Astrocyte (in vitro differentiated cells and primary cell): ENCODE measurements around the gene MBNL1. TPM values are rescaled to one million over a fixed set of nuclear protein-coding genes. Genes with fewer than 3 reads are reported as not detected.
"Not testable (repeated sequence)": the region's sequence is repeated elsewhere in the genome, so short reads cannot be mapped to it uniquely, and the experiment has no call there.

Source experiments
- DNase-seq: peaks from one replicate; pipeline ENCODE4 v3.0.0-alpha.2; 2010; ENCODE audit warnings: low read depth
- FAIRE-seq: peaks from 2 replicates; lab custom pipeline; 2011; peaks lifted over from hg19 to GRCh38; lab: Jason Lieb, UNC
- H2AFZ ChIP-seq: 2 replicates; pipeline ENCODE4 v1.6.0; 2012; ENCODE audit warnings: low read depth, low read length, inconsistent platforms
- H3K27ac ChIP-seq: 2 replicates; pipeline ENCODE4 v1.5.1; 2011; ENCODE audit warnings: low read depth, low read length, inconsistent platforms
- H3K27me3 ChIP-seq: 2 replicates; pipeline ENCODE4 v1.6.0; 2011; ENCODE audit warnings: low read length, inconsistent platforms; ENCODE audit not compliant: insufficient read depth
- H3K36me3 ChIP-seq: 2 replicates; pipeline ENCODE4 v1.5.1; 2011; ENCODE audit warnings: low read length, inconsistent platforms; ENCODE audit not compliant: insufficient read depth
- H3K4me1 ChIP-seq: 2 replicates; pipeline ENCODE4 v1.5.1; 2011; ENCODE audit warnings: low read length, inconsistent platforms; ENCODE audit not compliant: insufficient read depth
- H3K4me2 ChIP-seq: 2 replicates; pipeline ENCODE4 v1.6.0; 2012; ENCODE audit warnings: low read length, inconsistent platforms
- H3K4me3 ChIP-seq: 2 replicates; pipeline ENCODE4 v1.5.1; 2011; ENCODE audit warnings: low read depth, mild to moderate bottlenecking, low read length, inconsistent platforms; ENCODE audit not compliant: insufficient read depth
- H3K79me2 ChIP-seq: 2 replicates; pipeline ENCODE4 v1.6.0; 2012; ENCODE audit warnings: mild to moderate bottlenecking, low read length, inconsistent platforms; ENCODE audit not compliant: insufficient read depth
- H3K9ac ChIP-seq: 2 replicates; pipeline ENCODE4 v1.6.0; 2012; ENCODE audit warnings: mild to moderate bottlenecking, low read length, inconsistent platforms
- H3K9me3 ChIP-seq: 2 replicates; pipeline ENCODE4 v1.5.1; 2012; ENCODE audit warnings: low read depth, mild to moderate bottlenecking, low read length, inconsistent platforms; ENCODE audit not compliant: insufficient read depth
- H4K20me1 ChIP-seq: 2 replicates; pipeline ENCODE4 v1.6.0; 2012; ENCODE audit warnings: low read length, inconsistent platforms; ENCODE audit not compliant: insufficient read depth
- H3K27ac Mint-ChIP-seq: one replicate; pipeline ENCODE4 v1.8.0; 2021; ENCODE audit warnings: mild to moderate bottlenecking, mixed read lengths; ENCODE audit not compliant: unreplicated experiment
- H3K27me3 Mint-ChIP-seq: one replicate; pipeline ENCODE4 v1.8.0; 2021; ENCODE audit warnings: low read depth, mixed read lengths; ENCODE audit not compliant: unreplicated experiment
- H3K36me3 Mint-ChIP-seq: one replicate; pipeline ENCODE4 v1.8.0; 2021; ENCODE audit warnings: low read depth, mixed read lengths; ENCODE audit not compliant: unreplicated experiment
- H3K4me1 Mint-ChIP-seq: one replicate; pipeline ENCODE4 v1.8.0; 2021; ENCODE audit warnings: low read depth, mixed read lengths; ENCODE audit not compliant: unreplicated experiment
- H3K4me3 Mint-ChIP-seq: one replicate; pipeline ENCODE4 v1.8.0; 2021; ENCODE audit warnings: mild to moderate bottlenecking, moderate library complexity, mixed read lengths; ENCODE audit not compliant: unreplicated experiment
- H3K9me3 Mint-ChIP-seq: one replicate; pipeline ENCODE4 v1.8.0; 2021; ENCODE audit warnings: mild to moderate bottlenecking, mixed read lengths; ENCODE audit not compliant: unreplicated experiment
- EZH2 ChIP-seq: IDR thresholded peaks from 2 replicates; pipeline ENCODE4 v1.6.1; 2012; ENCODE audit warnings: mild to moderate bottlenecking, low read length, inconsistent platforms; ENCODE audit not compliant: insufficient read depth
- total RNA-seq: library from RNA; stranded (reverse); gene quantifications from 2 replicates; pipeline ENCODE4 v1.2.1, GENCODE V29; 2021
- TF ChIP-seq, protein P1 (sequence below): IDR thresholded peaks from 2 replicates; pipeline ENCODE4 v1.5.1; 2011; ENCODE audit warnings: low read depth, mild to moderate bottlenecking, inconsistent platforms, low read length, moderate library complexity; ENCODE audit not compliant: insufficient read depth

MBNL1 gene
- total RNA-seq, 1 donor from 2014 or later, result 93.1 TPM

DNA sequence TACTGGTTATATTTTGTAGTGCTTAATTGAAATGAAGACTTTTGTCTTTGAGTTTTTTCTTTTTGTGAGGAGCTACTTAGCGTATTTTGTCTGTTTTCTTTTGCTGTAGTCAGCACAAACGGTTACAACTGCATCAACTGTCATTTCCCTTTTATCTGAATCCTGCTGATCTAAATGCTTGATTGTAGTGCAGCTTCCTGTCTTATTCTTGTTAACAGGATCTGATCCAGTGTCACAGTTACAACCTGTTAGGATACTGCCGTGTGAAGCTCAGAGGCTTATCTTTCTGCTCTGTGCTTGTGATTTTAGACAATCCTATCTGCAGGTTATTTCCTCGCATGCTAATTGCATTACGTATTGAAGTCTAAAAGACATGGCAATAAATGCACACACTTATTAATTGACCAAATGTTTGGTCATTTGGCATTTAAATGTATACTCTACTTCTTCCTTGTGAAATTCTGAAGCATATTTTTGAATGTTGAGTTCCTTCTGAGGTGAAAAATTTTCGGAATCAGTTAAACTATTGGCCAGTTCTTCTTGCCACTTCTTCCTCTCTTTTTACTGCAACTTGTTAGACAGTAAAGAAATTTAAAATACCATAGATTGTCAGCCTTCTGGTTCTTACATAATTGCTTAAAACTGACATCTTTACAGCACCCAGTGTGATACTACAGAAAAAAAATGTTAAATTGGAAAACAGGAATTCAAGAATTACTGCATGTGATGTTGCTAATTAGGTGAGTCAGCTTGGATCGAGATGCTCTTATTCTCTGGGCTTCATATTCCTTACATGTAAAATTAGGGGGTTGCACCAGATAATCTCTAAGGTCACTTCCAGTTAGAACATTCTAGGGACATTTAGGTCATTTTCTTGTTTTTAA, 168.2 kb downstream of the MBNL1 start:
- Mint-ChIP-seq H3K4me3 (no peak overlapping the region), H3K27me3 (no peaks in the 10 kb centered on the region), H3K9me3 (peaks cover 13% of the 10 kb centered on the region), H3K4me1 (peaks cover 10% of the 10 kb centered on the region), H3K27ac (no peak overlapping the region), H3K36me3 (peaks cover 8% of the 10 kb centered on the region)
- Histone ChIP-seq H2AFZ (no peak overlapping the region), H3K36me3 (peaks cover 7% of the 10 kb centered on the region), H3K9me3 (no peaks in the 10 kb centered on the region), H3K27ac (no peak overlapping the region), H3K79me2 (peaks cover 96% of the 10 kb centered on the region), H3K27me3 (no peaks in the 10 kb centered on the region), H3K4me3 (no peak overlapping the region), H3K9ac (no peak overlapping the region), H3K4me1 (no peaks in the 10 kb centered on the region), H3K4me2 (no peak overlapping the region), H4K20me1 (peaks cover 62% of the 10 kb centered on the region)
- DNase-seq (no peak), FAIRE-seq (no peak)
- no peak for TF ChIP-seq EZH2
- TF ChIP-seq, protein P1, sequence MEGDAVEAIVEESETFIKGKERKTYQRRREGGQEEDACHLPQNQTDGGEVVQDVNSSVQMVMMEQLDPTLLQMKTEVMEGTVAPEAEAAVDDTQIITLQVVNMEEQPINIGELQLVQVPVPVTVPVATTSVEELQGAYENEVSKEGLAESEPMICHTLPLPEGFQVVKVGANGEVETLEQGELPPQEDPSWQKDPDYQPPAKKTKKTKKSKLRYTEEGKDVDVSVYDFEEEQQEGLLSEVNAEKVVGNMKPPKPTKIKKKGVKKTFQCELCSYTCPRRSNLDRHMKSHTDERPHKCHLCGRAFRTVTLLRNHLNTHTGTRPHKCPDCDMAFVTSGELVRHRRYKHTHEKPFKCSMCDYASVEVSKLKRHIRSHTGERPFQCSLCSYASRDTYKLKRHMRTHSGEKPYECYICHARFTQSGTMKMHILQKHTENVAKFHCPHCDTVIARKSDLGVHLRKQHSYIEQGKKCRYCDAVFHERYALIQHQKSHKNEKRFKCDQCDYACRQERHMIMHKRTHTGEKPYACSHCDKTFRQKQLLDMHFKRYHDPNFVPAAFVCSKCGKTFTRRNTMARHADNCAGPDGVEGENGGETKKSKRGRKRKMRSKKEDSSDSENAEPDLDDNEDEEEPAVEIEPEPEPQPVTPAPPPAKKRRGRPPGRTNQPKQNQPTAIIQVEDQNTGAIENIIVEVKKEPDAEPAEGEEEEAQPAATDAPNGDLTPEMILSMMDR, result no peak

- Histone ChIP-seq H3K27me3 (no peaks in the 10 kb centered on the region), H3K27ac (no peak overlapping the region), H3K79me2 (peaks cover 97% of the 10 kb centered on the region), H3K9me3 (no peaks in the 10 kb centered on the region), H2AFZ (no peak overlapping the region), H3K4me2 (no peak overlapping the region), H3K4me1 (peaks cover 3% of the 10 kb centered on the region), H3K4me3 (no peak overlapping the region), H3K36me3 (peaks cover 5% of the 10 kb centered on the region), H3K9ac (no peak overlapping the region), H4K20me1 (peaks cover 68% of the 10 kb centered on the region)
- Mint-ChIP-seq H3K9me3 (peaks cover 13% of the 10 kb centered on the region), H3K27ac (no peak overlapping the region), H3K27me3 (no peaks in the 10 kb centered on the region), H3K4me3 (no peak overlapping the region), H3K4me1 (peaks cover 13% of the 10 kb centered on the region), H3K36me3 (peaks cover 8% of the 10 kb centered on the region)
- TF ChIP-seq, protein P1, result no peak
- no peak for TF ChIP-seq EZH2
- FAIRE-seq (no peak), DNase-seq (no peak)
These were observed 169.5 kb downstream of the MBNL1 start for GRCh38 chr3:152438181-152438580.

- Histone ChIP-seq H3K36me3 (peaks cover 4% of the 10 kb centered on the region), H3K4me2 (no peak overlapping the region), H3K27me3 (no peaks in the 10 kb centered on the region), H4K20me1 (peaks cover 71% of the 10 kb centered on the region), H3K9ac (no peak overlapping the region), H3K79me2 (peaks cover 100% of the 10 kb centered on the region), H3K4me1 (peaks cover 6% of the 10 kb centered on the region), H3K27ac (no peak overlapping the region), H3K4me3 (no peak overlapping the region), H3K9me3 (no peaks in the 10 kb centered on the region), H2AFZ (no peak overlapping the region)
- Mint-ChIP-seq H3K27ac (no peak overlapping the region), H3K27me3 (no peaks in the 10 kb centered on the region), H3K36me3 (peaks cover 8% of the 10 kb centered on the region), H3K4me3 (no peak overlapping the region), H3K9me3 (peaks cover 13% of the 10 kb centered on the region), H3K4me1 (peaks cover 16% of the 10 kb centered on the region)
- no peak for FAIRE-seq
- no peak for DNase-seq
- TF ChIP-seq EZH2, result no peak
- TF ChIP-seq, protein P1, result no peak
These were observed 170.0 kb downstream of the MBNL1 start for GRCh38 chr3:152438706-152439105.

DNA sequence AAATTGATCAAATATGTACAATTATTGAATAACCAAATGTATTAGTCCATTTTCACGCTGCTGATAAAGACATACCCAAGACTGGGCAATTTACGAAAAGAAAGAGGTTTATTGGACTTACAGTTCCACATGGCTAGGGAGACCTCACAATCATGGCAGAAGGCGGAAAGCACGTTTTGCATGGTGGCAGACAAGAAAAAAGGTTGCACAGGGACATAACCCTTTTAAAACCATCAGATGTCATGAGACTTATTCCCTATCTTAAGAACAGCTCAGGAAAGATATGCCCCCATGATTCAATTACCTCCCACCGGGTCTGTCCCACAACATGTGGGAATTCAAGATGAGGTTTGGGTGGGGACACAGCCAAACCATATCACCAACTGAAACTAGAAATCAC, 171.5 kb downstream of the MBNL1 start:
- H3K9me3 Mint-ChIP-seq, H3K9me3 ChIP-seq, H3K4me3 Mint-ChIP-seq, H3K9ac ChIP-seq, H3K36me3 ChIP-seq, FAIRE-seq, H3K4me1 ChIP-seq, H2AFZ ChIP-seq, H3K27me3 ChIP-seq, H3K4me2 ChIP-seq, H3K36me3 Mint-ChIP-seq, H3K27ac Mint-ChIP-seq, H3K27me3 Mint-ChIP-seq, DNase-seq, H3K4me3 ChIP-seq, H3K27ac ChIP-seq: not testable (repeated sequence)
- peaks cover 100% of the 10 kb centered on the region for H3K79me2 ChIP-seq
- peaks cover 30% of the 10 kb centered on the region for H3K4me1 Mint-ChIP-seq
- peaks cover 69% of the 10 kb centered on the region for H4K20me1 ChIP-seq
